NCI-H345 treated with DMSO at 0.1 percent for 48 hours (cell line): ENCODE results near the gene ALDH1B1.

Experiments used
- DNase-seq: peaks from one replicate; lab custom pipeline; 2025; ENCODE audit not compliant: unreplicated experiment; lab: John Stamatoyannopoulos, UW

Gene ALDH1B1

GRCh38 chr9:38392235-38393127, at the start of gene ALDH1B1:
Gene ALDH1B1 (plus strand): TSS chr9:38392702. CDS start chr9:38395749, 3,047 bp downstream.
- peak; percentile 56 for DNase-seq

GRCh38 chr9:38343037-38343436, 49.5 kb upstream of the ALDH1B1 start:
- DNase-seq, result no peak

- DNase-seq, result no peak
Observed at GRCh38 chr9:38343552-38343951, 49.0 kb upstream of the ALDH1B1 start.

DNA sequence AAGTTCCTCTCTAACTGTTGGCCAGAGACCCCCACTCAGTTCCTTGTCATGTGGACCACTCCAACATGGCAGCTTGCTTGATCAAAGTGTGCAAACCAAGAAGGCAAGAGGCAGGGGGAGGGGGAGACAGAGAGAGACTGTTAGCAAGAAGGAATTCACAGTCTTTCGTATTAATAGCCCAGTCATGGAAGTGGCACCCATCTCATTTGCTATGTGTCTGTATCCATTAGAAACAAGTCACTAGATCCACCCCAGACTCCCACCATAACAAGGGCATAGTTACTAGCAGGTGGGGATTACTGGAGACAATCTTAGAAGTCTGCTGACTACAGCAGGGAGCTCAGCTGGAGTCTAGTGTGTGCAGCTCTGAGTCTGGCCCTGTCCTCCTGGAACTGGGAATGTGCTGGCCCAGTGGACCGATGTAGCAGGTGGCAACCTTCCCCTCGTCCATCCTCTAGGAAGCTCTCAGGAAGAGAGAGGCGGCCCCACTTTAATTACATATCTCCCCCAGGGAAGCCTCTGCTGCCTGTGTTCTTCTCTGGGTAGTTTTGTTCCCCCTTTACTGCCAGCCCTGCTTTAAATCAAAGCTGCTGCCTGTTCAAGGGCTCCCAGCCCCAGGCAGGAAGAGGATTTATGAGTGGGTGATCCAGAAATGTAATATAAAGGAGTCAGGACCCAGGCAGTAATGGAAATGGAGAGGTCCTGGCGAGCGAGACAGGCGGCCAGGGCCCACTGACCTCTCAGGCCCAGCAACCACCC, 47.8 kb upstream of the ALDH1B1 start:
- no peak for DNase-seq

DNA sequence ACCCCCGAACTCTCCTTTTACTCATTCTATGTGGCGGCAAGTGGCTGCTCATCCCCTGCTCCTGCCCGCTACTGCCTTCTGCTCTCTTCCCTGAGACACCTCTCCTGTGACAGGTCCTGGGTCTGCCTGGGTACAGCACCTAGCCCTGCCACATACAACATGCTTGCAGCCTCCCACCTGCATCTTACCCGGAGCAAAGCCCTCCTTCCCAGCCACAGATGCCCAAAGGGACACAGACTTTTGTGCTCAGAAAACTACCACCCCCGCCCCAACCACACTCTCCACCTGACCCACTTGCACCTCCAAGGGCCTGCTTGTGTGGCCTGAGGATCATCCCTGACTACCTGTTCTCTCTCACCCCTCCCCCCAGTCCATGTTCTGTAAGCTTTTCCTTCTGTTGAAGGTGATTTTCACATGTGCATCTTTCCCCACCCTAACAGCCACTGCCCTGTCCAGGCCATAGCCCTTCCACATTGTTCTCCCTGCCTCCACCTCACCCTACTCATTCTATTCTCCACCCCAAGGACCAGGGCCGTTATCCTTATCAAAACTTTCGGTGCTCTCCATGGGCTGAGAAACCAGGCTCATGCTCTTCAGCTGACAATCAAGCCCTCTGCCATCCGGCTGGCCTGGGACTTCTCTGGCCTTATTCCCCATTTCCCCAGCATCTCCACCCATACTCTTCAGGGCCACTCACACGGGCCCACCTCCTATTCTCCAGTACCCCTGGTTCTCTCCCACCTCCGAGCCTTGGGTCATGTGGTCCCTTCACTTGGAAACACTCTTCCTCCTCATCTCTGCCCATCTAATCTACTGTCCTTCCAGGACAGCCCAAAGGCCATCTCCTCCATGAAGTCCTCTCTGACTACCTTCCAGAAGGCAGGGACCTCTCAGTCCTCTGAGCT, 46.4 kb upstream of the ALDH1B1 start:
- DNase-seq, result no peak

- DNase-seq, result no peak
Observed at GRCh38 chr9:38346811-38347210, 45.7 kb upstream of the ALDH1B1 start.

GRCh38 chr9:38347271-38347671, 45.2 kb upstream of the ALDH1B1 start:
- DNase-seq, result no peak

DNA sequence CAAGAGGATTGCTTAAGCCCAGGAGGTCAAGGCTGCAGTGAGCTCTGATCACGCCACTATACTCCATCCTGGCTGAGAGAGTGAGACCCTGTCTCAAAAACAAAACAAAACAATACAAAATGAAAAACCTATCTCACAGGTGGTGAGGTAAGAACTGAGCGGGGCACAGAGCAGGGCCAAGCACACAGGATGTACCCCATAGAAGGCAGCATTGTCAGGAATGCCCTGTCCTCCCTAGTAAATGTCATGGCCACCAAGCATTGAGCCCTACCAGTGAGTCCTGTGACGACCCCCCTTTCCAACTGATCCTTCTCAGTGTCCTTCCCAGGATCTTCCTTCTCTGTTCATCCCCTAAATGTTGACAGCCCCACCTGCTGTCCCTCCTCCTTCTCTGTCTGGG, 44.6 kb upstream of the ALDH1B1 start:
- DNase-seq, result no peak

GRCh38 chr9:38350529-38350928, 42.0 kb upstream of the ALDH1B1 start:
- no peak for DNase-seq

DNA sequence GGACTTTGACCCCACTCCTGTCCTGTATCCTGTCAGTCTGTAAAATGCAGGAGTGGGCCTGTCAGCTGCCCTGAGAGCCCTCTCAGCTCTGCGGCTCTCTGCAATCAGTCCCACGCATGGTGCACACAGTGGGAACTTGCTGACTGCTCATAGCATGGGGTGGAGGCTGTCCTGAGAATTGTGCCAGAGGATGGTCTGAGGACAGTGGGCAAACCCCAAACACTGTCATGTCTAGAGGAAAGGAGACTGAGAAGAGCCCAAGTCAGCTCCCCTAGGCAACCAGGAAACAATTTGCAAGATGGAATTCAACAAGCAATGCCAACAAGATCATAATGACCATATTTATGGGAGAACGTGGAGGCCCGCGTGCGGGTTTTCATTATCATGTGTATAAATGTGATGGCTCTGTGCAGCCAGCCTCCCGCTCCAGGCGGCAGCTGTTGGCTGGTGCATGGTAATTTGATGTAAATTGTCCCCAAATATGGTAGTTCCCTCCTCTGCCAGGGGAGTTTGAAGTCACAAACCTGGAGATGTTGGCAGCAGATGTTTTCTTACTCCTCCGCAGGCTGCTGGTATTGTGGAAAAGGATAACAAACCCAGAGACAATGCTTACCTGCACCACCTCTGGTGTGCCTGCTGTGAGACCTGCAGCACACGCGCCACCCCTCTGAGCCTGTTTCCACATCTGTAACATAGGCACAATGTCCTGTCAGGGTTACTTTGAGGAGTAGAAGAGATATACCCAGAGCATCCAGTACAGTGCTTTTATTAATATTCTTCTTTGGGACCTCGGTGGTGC, 39.8 kb upstream of the ALDH1B1 start:
- DNase-seq, result no peak

- no peak for DNase-seq
Observed at GRCh38 chr9:38355115-38355514, 37.4 kb upstream of the ALDH1B1 start.

DNA sequence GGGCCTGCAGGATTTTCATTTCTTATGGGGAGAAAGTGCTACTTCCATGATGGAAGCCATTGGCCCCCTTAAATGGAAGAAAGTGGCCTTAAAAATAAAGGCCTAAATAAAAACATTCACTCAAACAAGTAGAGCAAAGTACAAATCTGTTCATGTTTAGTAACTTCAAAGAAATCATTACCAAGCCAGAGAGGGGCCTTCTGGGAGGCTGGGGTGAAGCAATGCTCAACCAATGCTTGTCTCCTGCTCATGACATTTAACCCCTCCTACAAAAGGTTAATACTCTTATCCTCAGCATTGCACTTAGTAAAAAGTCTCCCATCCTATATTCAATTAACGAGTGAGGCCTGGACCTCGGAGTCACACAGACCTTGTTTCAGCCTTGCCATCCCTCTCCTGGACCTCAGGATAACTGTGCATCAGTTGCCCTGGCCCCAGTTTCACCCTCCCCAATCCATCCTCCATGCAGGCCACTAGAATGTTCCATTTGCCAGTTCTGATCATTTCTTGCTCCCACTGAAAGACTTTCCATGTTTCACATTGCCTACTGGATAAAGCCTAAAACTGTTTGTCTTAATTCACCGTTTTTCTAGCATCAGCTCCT, 36.9 kb upstream of the ALDH1B1 start:
- no peak for DNase-seq

DNA sequence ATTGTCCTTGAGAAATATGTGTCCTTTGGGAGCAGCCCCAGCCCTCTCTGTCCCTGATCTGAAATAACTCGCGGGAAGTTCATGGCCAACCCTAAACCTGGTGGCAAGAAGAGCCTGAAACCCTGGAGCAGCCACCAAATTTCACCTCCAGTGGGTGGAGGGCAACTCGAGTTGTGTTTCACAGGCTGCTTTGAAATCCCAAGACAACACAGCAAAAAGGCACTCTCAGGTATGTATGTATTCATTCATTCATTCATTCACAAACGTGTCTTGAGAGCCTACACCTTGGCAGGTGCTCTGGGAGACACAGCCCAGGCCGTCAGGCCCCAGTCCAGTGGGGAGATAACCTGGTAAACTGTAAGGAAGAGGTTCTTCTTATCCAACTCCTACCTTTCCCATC, 35.7 kb upstream of the ALDH1B1 start:
- no peak for DNase-seq

DNA sequence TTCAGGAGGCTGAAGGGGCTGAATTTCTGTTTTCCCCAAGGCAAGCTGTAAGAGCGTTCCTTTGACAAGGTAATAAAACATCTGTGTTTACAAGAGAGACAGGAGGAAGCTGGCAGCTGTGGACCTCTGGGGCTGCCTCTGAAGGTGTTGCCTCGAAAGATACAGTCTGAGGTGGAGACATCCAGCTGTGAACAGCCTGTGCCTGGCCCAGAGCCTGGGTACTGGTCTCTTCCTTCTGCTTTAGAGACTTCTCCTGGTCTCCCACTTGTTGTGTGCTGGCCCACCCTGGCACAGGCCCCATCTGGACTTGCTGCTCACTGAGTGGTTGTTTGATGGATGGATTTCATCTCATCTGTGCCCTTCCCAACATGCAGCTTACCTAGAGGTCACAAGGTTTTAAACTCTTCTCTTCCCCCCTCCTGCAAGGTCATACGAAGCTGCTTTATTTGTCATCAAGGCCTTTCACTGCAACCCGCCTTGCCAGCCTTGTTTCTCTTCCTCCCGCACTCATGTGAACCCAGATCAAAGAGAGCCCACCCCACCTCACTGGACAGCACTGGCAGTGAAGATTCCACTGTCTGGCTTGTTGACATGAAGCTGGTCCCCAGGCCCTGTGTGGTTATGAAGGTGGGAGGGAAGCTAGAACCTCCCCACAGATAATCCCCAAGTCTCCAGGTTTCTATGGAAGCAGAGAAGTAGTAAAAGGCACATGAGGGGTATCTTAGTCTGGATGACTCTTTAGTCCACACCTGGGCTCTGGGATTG, 35.0 kb upstream of the ALDH1B1 start:
- no peak for DNase-seq

DNA sequence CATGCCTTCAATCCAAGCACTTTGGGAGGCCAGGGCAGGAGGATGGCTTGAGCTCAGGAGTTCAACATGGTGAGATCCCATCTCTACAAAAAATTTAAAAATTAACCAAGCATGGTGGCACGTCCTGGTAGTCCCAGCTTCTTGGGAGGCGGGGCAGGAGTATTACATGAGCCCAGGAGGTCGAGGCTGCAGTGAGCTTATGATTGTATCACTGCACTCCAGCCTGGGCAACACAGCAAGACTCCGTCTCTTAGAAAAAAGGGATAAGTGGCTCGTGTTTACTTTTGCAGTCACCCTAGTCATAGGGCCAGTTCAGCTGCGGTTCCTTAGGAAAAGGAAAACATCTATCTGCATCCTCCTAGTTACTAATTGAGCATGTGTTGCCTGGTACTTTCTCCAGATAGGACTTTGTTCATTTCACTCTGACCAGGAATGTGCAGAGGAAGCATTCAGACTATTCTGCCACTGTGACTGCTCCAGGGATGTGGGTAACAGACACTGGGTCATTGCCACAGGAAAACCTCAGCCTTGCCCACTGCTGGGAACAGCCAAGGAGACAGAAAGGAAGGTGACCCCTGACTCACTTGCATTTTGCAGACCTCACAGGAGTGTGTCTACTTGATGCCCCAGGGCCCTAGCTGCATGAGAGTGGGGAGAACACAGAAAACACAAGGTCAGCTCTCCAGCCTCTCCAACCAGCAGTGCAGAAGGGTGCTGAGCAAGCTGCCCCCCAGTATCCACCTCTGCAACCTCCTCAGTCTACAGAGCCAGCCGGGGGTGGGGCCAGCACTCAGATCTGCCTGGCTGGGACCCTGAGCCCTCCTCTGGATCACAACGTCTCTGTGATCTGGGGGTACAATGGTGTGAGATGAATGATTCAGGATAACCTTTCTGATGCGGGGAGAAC, 33.9 kb upstream of the ALDH1B1 start:
- no peak for DNase-seq

GRCh38 chr9:38359297-38359653, 33.2 kb upstream of the ALDH1B1 start:
- DNase-seq, result no peak

GRCh38 chr9:38359689-38360385, 32.7 kb upstream of the ALDH1B1 start:
- DNase-seq, result no peak
